H9 (cell line): ENCODE measurements around the gene TMUB2. TPM values are rescaled to one million over a fixed set of nuclear protein-coding genes. Genes with fewer than 3 reads are reported as not detected.

Experiments
- DNase-seq: peaks from one replicate; pipeline ENCODE4 v3.0.0-alpha.2; 2017
- H2AFZ ChIP-seq: one replicate; pipeline ENCODE4 v1.6.1; 2013; ENCODE audit warnings: mild to moderate bottlenecking, low read length, control low read depth, moderate library complexity
- H2AK5ac ChIP-seq: 2 replicates; pipeline ENCODE4 v1.6.1; 2013; ENCODE audit warnings: low read length, control low read depth, mixed read lengths; ENCODE audit not compliant: insufficient read length
- H2BK120ac ChIP-seq: one replicate; pipeline ENCODE4 v1.6.1; 2013; ENCODE audit warnings: low read depth, mild to moderate bottlenecking, low read length, control low read depth, inconsistent platforms; ENCODE audit not compliant: poor library complexity, severe bottlenecking
- H2BK12ac ChIP-seq: 2 replicates; pipeline ENCODE4 v1.6.1; 2013; ENCODE audit warnings: low read length, control low read depth, mixed read lengths, low read depth; ENCODE audit not compliant: insufficient read length
- H2BK15ac ChIP-seq: 2 replicates; pipeline ENCODE4 v1.6.1; 2013; ENCODE audit warnings: low read depth, low read length, control low read depth
- H2BK20ac ChIP-seq: one replicate; pipeline ENCODE4 v1.6.1; 2013; ENCODE audit warnings: low read depth, mild to moderate bottlenecking, low read length, control low read depth, inconsistent platforms; ENCODE audit not compliant: poor library complexity, severe bottlenecking
- H2BK5ac ChIP-seq: 2 replicates; pipeline ENCODE4 v1.6.1; 2013; ENCODE audit warnings: low read length, control low read depth, mixed read lengths; ENCODE audit not compliant: insufficient read length
- H3K14ac ChIP-seq: 2 replicates; pipeline ENCODE4 v1.6.1; 2013; ENCODE audit warnings: low read length, control low read depth; ENCODE audit not compliant: insufficient read depth
- H3K18ac ChIP-seq: 2 replicates; pipeline ENCODE4 v1.6.1; 2013; ENCODE audit warnings: low read depth, mild to moderate bottlenecking, mixed read lengths, low read length, control low read depth; ENCODE audit not compliant: insufficient read length
- H3K23ac ChIP-seq: 2 replicates; pipeline ENCODE4 v1.6.1; 2013; ENCODE audit warnings: low read length, control low read depth, mixed read lengths, low read depth; ENCODE audit not compliant: insufficient read length
- H3K23me2 ChIP-seq: 2 replicates; pipeline ENCODE4 v1.6.1; 2013; ENCODE audit warnings: low read depth, mild to moderate bottlenecking, mixed read lengths, low read length, control low read depth; ENCODE audit not compliant: insufficient read length, poor library complexity, severe bottlenecking
- H3K27ac ChIP-seq: 2 replicates; pipeline ENCODE4 v1.5.1; 2013; ENCODE audit warnings: low read length, control low read depth, mixed read lengths, low read depth; ENCODE audit not compliant: insufficient read length
- H3K27me3 ChIP-seq: 2 replicates; pipeline ENCODE4 v1.6.1; 2013; ENCODE audit warnings: low read length, control low read depth, inconsistent platforms; ENCODE audit not compliant: insufficient read depth
- H3K4ac ChIP-seq: 2 replicates; pipeline ENCODE4 v1.6.1; 2013; ENCODE audit warnings: low read depth, mild to moderate bottlenecking, control low read depth, inconsistent platforms, low read length, moderate library complexity
- H3K4me1 ChIP-seq: 2 replicates; pipeline ENCODE4 v1.6.1; 2013; ENCODE audit warnings: low read length, control low read depth, inconsistent platforms; ENCODE audit not compliant: insufficient read depth
- H3K4me2 ChIP-seq: 2 replicates; pipeline ENCODE4 v1.6.1; 2013; ENCODE audit warnings: low read length, control low read depth, mixed read lengths; ENCODE audit not compliant: insufficient read length, insufficient read depth
- H3K56ac ChIP-seq: 2 replicates; pipeline ENCODE4 v1.6.1; 2013; ENCODE audit warnings: low read depth, mild to moderate bottlenecking, mixed read lengths, low read length, control low read depth; ENCODE audit not compliant: insufficient read length
- H3K79me1 ChIP-seq: 2 replicates; pipeline ENCODE4 v1.6.1; 2013; ENCODE audit warnings: low read depth, mild to moderate bottlenecking, moderate library complexity, low read length, control low read depth, inconsistent platforms; ENCODE audit not compliant: insufficient read depth, poor library complexity, severe bottlenecking
- H3K79me2 ChIP-seq: 2 replicates; pipeline ENCODE4 v1.6.1; 2013; ENCODE audit warnings: low read length, control low read depth, inconsistent platforms; ENCODE audit not compliant: insufficient read depth
- H3K9ac ChIP-seq: 2 replicates; pipeline ENCODE4 v1.6.1; 2013; ENCODE audit warnings: low read length, control low read depth, mixed read lengths; ENCODE audit not compliant: insufficient read length; ENCODE audit errors: extremely low read depth
- H3K9me3 ChIP-seq: one replicate; pipeline ENCODE4 v1.6.1; 2013; ENCODE audit warnings: low read depth, low read length, inconsistent platforms; ENCODE audit not compliant: control insufficient read depth
- H3T11ph ChIP-seq: one replicate; pipeline ENCODE4 v1.6.1; 2013; ENCODE audit warnings: mild to moderate bottlenecking, low read length, control low read depth, inconsistent platforms
- H4K20me1 ChIP-seq: one replicate; pipeline ENCODE4 v1.6.1; 2013; ENCODE audit not compliant: control insufficient read depth, insufficient read length, insufficient read depth
- H4K5ac ChIP-seq: 2 replicates; pipeline ENCODE4 v1.6.1; 2013; ENCODE audit warnings: low read depth, mild to moderate bottlenecking, mixed read lengths, low read length, control low read depth; ENCODE audit not compliant: insufficient read length
- H4K8ac ChIP-seq: replicated peaks from 2 replicates; pipeline ENCODE4 v1.6.1; 2013; ENCODE audit warnings: low read length, control low read depth, mixed read lengths, low read depth; ENCODE audit not compliant: insufficient read length
- H4K91ac ChIP-seq: 2 replicates; pipeline ENCODE4 v1.6.1; 2013; ENCODE audit warnings: low read depth, mild to moderate bottlenecking, moderate library complexity, mixed read lengths, low read length, control low read depth; ENCODE audit not compliant: insufficient read length
- H3K27ac Mint-ChIP-seq, 3 experiments: 2 replicates in 2 of 3; 3 replicates in 1 of 3; pipeline ENCODE4 v1.8.0; 2020 to 2021; ENCODE audit warnings: mixed read lengths in 3 of 3, mild to moderate bottlenecking in 1 of 3, moderate library complexity in 1 of 3
- H3K27me3 Mint-ChIP-seq: 2 replicates; pipeline ENCODE4 v1.8.0; 2021; ENCODE audit warnings: low read depth, mild to moderate bottlenecking, moderate library complexity, mixed read lengths
- H3K36me3 Mint-ChIP-seq, 3 experiments: 2 replicates in 2 of 3; 3 replicates in 1 of 3; pipeline ENCODE4 v1.8.0; 2020 to 2021; ENCODE audit warnings: low read depth in 3 of 3, mixed read lengths in 3 of 3; ENCODE audit not compliant: insufficient read depth in 1 of 3
- H3K4me1 Mint-ChIP-seq, 2 experiments: 2 replicates each; pipeline ENCODE4 v1.8.0; 2020; ENCODE audit warnings: mixed read lengths in 2 of 2
- H3K4me3 Mint-ChIP-seq, 2 experiments: 2 replicates in 1 of 2; 3 replicates in 1 of 2; pipeline ENCODE4 v1.8.0; 2020 to 2021; ENCODE audit warnings: mild to moderate bottlenecking in 2 of 2, mixed read lengths in 2 of 2, moderate library complexity in 1 of 2
- H3K9me3 Mint-ChIP-seq, 2 experiments: 2 replicates in 1 of 2; 3 replicates in 1 of 2; pipeline ENCODE4 v1.8.0; 2020; ENCODE audit warnings: mild to moderate bottlenecking in 2 of 2, mixed read lengths in 2 of 2, moderate library complexity in 1 of 2
- WGBS: extraction: QIAGEN DNeasy Blood & Tissue Kit; methylation state at CpG from one replicate; pipeline ENCODE4 v1.1.7; 2013; ENCODE audit warnings: missing lambda C conversion rate, low lambda C conversion rate, mixed read lengths; ENCODE audit not compliant: insufficient read length; ENCODE audit errors: extremely low coverage; 5-methylcytosine and 5-hydroxymethylcytosine counted together
- total RNA-seq: library from RNA; stranded (reverse); gene quantifications from 2 replicates; pipeline ENCODE4 v1.2.1, GENCODE V29; 2021
- TF ChIP-seq, protein P1 (sequence below): fragments of 200-600 bp; sonication (generic); conservative IDR thresholded peaks from 3 replicates; pipeline ENCODE4 v1.8.0; 2021; ENCODE audit warnings: antibody characterized with exemption, mild to moderate bottlenecking

Gene TMUB2
- total RNA-seq, 1 experiment from 2014 or later: 22.9 TPM

- Histone ChIP-seq H2BK15ac (no peak overlapping the region), H3K56ac (no peak overlapping the region), H3K79me2 (no peaks in the 10 kb centered on the region), H3K18ac (no peak overlapping the region), H4K5ac (no peak overlapping the region), H3K9me3 (no peaks in the 10 kb centered on the region), H2BK12ac (no peak overlapping the region), H3K23me2 (no peaks in the 10 kb centered on the region), H4K91ac (no peak overlapping the region), H3K79me1 (no peaks in the 10 kb centered on the region), H2AFZ (no peak overlapping the region), H3K27ac (no peak overlapping the region), H4K20me1 (no peaks in the 10 kb centered on the region), H3K4ac (no peak overlapping the region), H2BK5ac (no peak overlapping the region), H3K9ac (no peak overlapping the region), H3K14ac (no peak overlapping the region), H3K23ac (no peak overlapping the region), H3T11ph (no peak overlapping the region), H3K27me3 (no peaks in the 10 kb centered on the region), H3K4me1 (no peaks in the 10 kb centered on the region), H3K4me2 (no peak overlapping the region), H4K8ac (no peak overlapping the region), H2BK120ac (no peak overlapping the region), H2AK5ac (no peak overlapping the region), H2BK20ac (no peak overlapping the region)
- TF ChIP-seq, protein P1, sequence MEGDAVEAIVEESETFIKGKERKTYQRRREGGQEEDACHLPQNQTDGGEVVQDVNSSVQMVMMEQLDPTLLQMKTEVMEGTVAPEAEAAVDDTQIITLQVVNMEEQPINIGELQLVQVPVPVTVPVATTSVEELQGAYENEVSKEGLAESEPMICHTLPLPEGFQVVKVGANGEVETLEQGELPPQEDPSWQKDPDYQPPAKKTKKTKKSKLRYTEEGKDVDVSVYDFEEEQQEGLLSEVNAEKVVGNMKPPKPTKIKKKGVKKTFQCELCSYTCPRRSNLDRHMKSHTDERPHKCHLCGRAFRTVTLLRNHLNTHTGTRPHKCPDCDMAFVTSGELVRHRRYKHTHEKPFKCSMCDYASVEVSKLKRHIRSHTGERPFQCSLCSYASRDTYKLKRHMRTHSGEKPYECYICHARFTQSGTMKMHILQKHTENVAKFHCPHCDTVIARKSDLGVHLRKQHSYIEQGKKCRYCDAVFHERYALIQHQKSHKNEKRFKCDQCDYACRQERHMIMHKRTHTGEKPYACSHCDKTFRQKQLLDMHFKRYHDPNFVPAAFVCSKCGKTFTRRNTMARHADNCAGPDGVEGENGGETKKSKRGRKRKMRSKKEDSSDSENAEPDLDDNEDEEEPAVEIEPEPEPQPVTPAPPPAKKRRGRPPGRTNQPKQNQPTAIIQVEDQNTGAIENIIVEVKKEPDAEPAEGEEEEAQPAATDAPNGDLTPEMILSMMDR: no peak
- Mint-ChIP-seq H3K27ac (peak overlapping the region in 1 of 3 experiments; percentile 88; a peak in 4 of 7 replicates), H3K4me3 (no peak overlapping the region), H3K36me3 (peaks cover 17 to 67% (median 52%) of the 10 kb centered on the region in 3 experiments), H3K27me3 (no peaks in the 10 kb centered on the region), H3K4me1 (peaks cover 17 to 34% of the 10 kb centered on the region in 2 experiments), H3K9me3 (no peaks in the 10 kb centered on the region)
- DNase-seq: peak; percentile 89
- WGBS: no CpG with 5 or more reads among the region's 7 CpGs
Measured at GRCh38 chr17:44191941-44192496, 5.2 kb downstream of the TMUB2 start.
